Melanocyte of skin (primary cell): ENCODE data around the gene LZTS3. TPM values are rescaled to one million over a fixed set of nuclear protein-coding genes. Genes with fewer than 3 reads are reported as not detected.

Experiments used
- total RNA-seq, 2 donors: library from RNA; depleted of rRNA; stranded (reverse); fragments of >200 nt; gene quantifications; 2 replicates each; pipeline ENCODE4 v1.2.3, GENCODE V29; 2012

Gene LZTS3
- 1 to 10 TPM; 1.3 to 5.5 TPM for total RNA-seq

GRCh38 chr20:3172933-3173609, at the start of gene LZTS3:
LZTS3 (minus strand) TSS chr20:3173549; CDS start chr20:3167163, 6,386 bp downstream.

GRCh38 chr20:3209257-3209945, 36.1 kb upstream of the LZTS3 start, which contains the start of gene ITPA:
ITPA (plus strand) TSS chr20:3209498; CDS start chr20:3209552, 54 bp downstream.

GRCh38 chr20:3204124-3204794, 30.9 kb upstream of the LZTS3 start, which contains the start of gene DDRGK1:
DDRGK1 (minus strand) TSS chr20:3204682; CDS start chr20:3204627, 55 bp downstream.

Other genes with a start within 250 kb of the LZTS3 start
- gene GNRH2, start 129.9 kb downstream of the LZTS3 start, total RNA-seq: 1 to 10 TPM in 1 of 2 donors, under 1 TPM in 1; 0.67 to 1.0 TPM
- gene MRPS26, start 127.5 kb downstream of the LZTS3 start, total RNA-seq: 10 to 100 TPM; 36.8 to 69.3 TPM
- not detected for gene OXT, start 101.9 kb downstream of the LZTS3 start, total RNA-seq
- gene AVP, start 88.8 kb downstream of the LZTS3 start, total RNA-seq: not detected
- 10 to 100 TPM; 17.9 to 25.6 TPM for gene FASTKD5, start 13.7 kb downstream of the LZTS3 start, total RNA-seq
- 1 to 10 TPM; 3.4 to 4.0 TPM for gene UBOX5, start 13.7 kb downstream of the LZTS3 start, total RNA-seq
- gene DDRGK1, start 31.1 kb upstream of the LZTS3 start, total RNA-seq: 10 to 100 TPM; 32.3 to 32.6 TPM
- gene ITPA, start 35.9 kb upstream of the LZTS3 start, total RNA-seq: 10 to 100 TPM; 23.7 to 40.3 TPM
- gene SLC4A11, start 65.6 kb upstream of the LZTS3 start, total RNA-seq: 1 to 10 TPM; 1.7 to 2.7 TPM
- gene DNAAF9, start 234.1 kb upstream of the LZTS3 start, total RNA-seq: 1 to 10 TPM; 8.7 to 9.3 TPM